DMS 273 (cell line): ENCODE results near the gene UBE2V1.
"Not testable (repeated sequence)": the region's sequence is repeated elsewhere in the genome, so short reads cannot be mapped to it uniquely, and the experiment has no call there.

Experiments
- DNase-seq: peaks from one replicate; lab custom pipeline; 2025; ENCODE audit not compliant: unreplicated experiment; lab: John Stamatoyannopoulos, UW

UBE2V1 gene

DNA sequence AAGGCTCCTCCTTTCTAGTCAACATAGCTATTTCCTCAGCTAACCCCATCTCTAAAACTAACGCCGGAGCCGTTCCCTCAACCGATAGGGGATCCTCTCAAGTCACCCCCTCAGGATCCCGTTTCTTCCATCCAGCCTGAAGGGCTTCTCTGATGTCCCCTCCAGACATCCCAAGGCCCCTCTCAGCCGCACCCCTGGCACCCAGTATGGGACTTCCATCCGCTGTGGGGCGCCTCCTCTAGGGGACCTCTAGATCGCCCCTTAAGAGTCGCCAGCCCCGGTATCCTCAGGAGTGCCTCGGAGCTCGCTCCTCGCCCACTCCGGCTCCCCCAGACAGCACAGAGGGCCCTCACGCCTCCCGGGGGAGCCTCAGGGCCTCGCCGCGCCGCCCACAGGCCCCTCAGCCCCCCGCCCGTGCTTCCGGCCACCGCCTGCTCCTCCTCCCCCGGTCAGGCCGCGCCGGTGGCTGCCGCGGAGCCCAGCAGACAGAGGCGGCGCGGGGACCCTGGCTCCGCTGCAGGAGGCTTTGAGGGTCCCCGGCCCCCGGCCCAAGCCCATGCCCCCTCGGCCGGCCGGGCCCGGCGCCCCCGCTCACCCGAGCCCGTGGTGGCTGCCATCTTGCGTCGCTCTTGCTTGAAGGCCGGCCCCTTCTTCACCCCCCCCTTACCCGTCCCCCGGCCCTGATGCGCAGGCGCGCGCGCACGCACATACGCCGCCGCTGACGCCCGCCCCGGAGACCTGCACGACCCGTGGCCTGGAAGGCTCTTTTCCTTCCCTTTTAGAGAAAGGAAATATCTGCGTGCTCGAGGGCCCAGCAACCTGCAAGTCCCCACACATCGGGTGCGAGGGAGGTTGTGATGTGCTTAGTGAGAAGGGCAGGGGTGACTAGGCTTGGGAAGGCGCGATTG lies at the start of gene UBE2V1:
TSS of gene UBE2V1 (minus strand) at position 639 of the 908 bp plus-strand sequence. CDS start at position 617, 22 bp downstream.
- DNase-seq = peak; percentile 93

GRCh38 chr20:50161494-50161893 lies 48.5 kb upstream of the UBE2V1 start:
- not testable (repeated sequence) for DNase-seq

- peak; percentile 97 for DNase-seq
Observed at GRCh38 chr20:50153500-50154377, 40.8 kb upstream of the UBE2V1 start, which contains the start of gene PEDS1. PEDS1 (minus strand) TSS chr20:50153723; CDS start chr20:50153637, 86 bp downstream.

GRCh38 chr20:50153153-50153499 lies 40.2 kb upstream of the UBE2V1 start:
- DNase-seq = peak; percentile 51

GRCh38 chr20:50152394-50153152 lies 39.6 kb upstream of the UBE2V1 start:
- no peak for DNase-seq

GRCh38 chr20:50151034-50151743 lies 38.2 kb upstream of the UBE2V1 start:
- DNase-seq = no peak

GRCh38 chr20:50149481-50150254 lies 36.7 kb upstream of the UBE2V1 start:
- peak; percentile 48 for DNase-seq

- no peak for DNase-seq
Observed at GRCh38 chr20:50146732-50147662, 34.0 kb upstream of the UBE2V1 start.

GRCh38 chr20:50146214-50146613 lies 33.3 kb upstream of the UBE2V1 start:
- DNase-seq = no peak

DNA sequence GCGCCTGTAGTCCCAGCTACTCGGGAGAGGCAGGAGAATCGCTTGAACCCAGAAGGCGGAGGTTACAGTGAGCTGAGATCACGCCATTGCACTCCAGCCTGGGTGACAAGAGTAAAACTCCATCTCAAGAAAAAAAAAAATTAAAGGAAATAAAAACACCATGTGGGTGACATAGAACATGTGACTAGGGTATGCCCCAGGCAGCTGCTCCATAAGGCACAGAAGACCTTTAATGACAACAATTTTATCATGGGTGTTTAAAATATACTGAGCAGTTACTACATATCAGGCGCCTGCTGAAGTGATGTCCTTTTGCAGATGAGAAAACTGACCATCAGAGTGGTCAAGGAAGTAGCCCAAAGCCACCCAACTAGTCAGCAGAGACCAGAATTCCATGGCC lies 32.6 kb upstream of the UBE2V1 start:
- DNase-seq = no peak

DNA sequence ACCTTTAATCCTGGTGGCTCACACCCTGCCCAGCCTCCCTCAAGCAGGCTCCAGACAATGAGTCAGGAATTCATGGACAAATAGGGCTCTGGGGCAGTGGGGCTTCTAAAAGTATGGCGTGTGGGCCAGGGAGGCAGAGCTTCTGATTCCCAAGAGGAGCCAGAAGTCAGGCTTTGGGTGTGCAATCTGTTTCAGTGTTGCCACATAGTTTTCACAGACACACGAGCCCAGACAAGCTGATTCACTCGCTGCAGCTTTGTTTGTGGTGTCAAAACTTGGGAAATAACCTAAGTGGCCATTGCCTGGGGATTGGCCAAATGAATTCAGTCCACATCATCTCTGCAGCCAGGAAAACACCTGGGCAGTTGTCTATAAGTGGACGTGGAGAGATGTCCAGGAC lies 31.4 kb upstream of the UBE2V1 start:
- DNase-seq = peak; percentile 45

- no peak for DNase-seq
Observed at GRCh38 chr20:50142812-50143211, 29.9 kb upstream of the UBE2V1 start.

- no peak for DNase-seq
Observed at GRCh38 chr20:50141811-50142561, 29.0 kb upstream of the UBE2V1 start.

GRCh38 chr20:50141018-50141675 lies 28.2 kb upstream of the UBE2V1 start:
- DNase-seq = no peak

DNA sequence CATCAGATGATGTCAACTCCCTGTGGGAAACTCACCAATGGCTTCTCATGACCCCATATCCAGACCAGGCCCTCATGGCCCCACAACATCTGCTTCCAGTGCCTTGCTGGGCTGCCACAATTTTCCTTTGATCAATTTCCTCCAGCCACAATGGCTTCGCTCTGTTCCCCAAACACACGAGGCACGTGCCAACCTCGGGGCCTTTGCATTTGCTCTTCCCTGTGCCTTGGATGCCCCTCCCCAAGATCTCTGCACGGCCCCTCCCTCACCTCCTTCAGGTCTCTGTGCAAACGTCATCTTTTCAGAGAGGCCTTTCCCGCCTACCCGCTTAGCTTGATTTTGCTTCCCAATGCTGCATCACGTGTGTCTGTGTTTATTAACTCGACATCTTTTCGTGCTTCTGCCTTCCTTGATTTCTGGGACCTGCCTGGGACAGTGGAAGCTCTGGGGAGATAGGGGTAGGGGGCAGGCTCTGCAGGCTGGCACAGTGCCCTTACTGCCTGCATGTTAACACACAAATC lies 27.4 kb upstream of the UBE2V1 start:
- no peak for DNase-seq

DNA sequence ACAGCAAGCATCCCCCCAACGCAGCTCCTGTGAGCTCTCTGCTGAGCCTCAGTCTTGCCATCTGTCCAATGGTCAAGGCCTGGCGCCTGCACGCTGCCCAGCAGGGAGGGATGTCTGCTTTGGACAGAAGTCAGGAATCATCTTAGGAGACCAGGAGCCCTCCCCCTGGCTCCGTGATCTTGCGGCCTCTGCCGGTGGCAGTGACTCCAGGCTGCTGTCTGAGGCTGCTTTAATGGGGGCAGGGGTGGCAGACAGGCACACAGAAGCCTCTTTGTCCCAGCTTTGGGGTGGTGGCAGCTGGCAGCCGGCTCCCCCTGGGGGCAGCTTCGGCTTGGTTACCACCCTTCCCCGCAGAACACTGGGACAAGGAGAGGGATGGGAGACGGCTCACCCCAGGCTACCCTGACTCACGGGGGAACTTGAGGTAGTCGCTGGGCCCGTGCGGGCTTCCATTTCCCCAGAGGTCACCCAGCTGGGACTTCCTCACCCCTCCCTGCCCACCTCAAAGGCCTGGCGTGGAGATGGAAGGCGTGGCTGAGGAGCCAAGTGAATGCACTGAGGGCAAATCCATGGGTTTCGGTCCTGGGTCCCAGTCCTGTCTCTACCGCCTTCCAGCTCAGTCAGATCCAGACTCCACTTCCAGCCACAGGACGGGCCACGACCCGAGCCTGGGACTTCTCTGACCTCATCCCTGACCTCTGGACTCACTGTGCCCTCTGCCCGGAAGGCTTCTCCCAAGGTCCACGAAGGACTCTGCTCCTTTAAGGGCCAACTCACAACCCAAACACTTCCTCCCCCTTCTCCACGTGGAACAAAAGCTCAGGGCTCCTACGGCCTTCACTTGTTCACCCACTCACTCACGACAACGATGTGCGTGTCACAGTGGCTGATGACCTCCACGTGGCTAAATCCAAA lies 25.8 kb upstream of the UBE2V1 start:
- peak; percentile 22 for DNase-seq
